ENCODE results near the gene DNAJC21.
"Not testable (repeated sequence)": the region's sequence is repeated elsewhere in the genome, so short reads cannot be mapped to it uniquely, and the experiment has no call there.

The DNAJC21 gene

GRCh38 chr5:34929134-34929719 is at the start of gene DNAJC21:
Gene DNAJC21 (plus strand): TSS chr5:34929559. CDS start chr5:34929820, 261 bp downstream.
- DNase-seq (ENCODE audit: low spot score) = peak; percentile 100

DNA sequence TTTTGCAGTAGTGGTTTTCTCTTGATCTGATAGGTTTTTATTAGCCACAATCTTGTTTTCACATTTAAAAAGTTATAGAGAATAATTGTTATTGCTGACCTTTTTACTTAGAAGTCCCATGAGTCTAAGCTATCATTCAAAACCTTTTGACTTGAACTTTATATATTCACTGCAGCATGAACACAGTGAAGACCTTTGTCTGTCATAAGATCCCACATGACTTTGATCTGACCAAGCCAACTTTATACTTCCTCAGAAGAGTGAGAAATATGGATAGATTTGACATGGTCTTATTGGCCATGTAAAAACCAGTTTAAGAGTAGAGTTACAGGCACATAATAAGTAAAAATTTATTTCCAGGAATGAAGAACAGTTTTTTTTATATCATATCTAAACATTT is 48.1 kb upstream of the DNAJC21 start:
- no peak for DNase-seq (ENCODE audit: low spot score)

- DNase-seq (ENCODE audit: low spot score) = no peak
Observed at GRCh38 chr5:34886392-34887119, 42.8 kb upstream of the DNAJC21 start.

- DNase-seq (ENCODE audit: low spot score) = no peak
Observed at GRCh38 chr5:34889394-34889793, 40.0 kb upstream of the DNAJC21 start.

DNA sequence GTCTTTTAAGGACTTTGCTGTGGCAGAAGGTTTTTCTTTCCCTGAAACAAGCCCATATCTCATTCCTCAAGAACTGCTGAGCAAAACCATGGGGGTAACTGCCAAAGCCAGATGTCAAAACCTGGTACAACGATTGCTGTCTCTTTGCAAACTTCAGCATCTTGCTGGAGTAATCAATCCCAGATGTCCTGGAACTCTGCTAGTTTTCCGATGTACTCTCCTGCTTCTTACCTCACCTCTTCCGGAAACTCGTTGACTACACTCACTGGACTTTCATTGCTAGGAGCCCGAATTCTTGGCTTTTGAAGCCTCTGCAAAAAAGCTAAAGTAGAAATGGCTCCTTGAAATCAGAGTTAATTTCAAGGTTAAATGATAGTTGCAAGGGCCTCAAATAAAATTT is 37.4 kb upstream of the DNAJC21 start:
- no peak for DNase-seq (ENCODE audit: low spot score)

DNA sequence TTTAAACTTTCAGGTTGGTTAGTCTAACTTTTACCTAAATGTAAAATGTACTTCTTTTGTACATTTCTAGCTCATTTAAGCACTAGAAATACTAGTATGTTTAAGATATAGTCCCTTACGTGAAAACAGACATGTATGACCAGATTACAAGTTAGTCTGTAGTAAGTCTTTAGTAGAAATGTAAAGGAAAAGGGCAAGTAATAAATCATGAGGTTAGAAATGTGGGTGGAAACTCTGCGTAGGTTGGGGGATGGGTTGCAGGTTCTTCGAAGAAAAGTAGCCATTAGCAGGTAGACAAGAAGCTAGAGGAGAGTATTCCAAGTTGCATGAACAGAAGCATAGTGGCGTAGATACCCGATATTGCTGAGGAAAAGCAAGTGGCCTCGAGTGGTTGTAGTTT is 36.9 kb upstream of the DNAJC21 start:
- DNase-seq (ENCODE audit: low spot score) = no peak

DNA sequence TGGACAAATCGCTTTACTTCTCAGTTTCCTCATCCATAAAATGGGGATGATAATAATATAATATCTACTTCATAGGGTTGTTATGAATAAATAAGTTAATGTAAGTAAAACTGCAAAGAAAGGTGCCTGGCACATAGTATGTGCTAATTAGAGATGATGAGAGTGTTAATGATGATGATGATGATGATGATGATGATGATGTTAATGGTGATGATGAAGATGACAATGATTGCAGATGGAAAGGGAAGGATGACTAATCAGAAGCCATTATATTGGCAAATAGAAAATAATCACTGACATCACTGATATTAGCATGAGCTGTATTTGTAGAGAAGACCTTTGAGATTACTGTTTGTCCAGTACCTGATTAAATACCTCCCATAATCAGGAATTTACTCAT is 34.6 kb upstream of the DNAJC21 start:
- no peak for DNase-seq (ENCODE audit: low spot score)

DNA sequence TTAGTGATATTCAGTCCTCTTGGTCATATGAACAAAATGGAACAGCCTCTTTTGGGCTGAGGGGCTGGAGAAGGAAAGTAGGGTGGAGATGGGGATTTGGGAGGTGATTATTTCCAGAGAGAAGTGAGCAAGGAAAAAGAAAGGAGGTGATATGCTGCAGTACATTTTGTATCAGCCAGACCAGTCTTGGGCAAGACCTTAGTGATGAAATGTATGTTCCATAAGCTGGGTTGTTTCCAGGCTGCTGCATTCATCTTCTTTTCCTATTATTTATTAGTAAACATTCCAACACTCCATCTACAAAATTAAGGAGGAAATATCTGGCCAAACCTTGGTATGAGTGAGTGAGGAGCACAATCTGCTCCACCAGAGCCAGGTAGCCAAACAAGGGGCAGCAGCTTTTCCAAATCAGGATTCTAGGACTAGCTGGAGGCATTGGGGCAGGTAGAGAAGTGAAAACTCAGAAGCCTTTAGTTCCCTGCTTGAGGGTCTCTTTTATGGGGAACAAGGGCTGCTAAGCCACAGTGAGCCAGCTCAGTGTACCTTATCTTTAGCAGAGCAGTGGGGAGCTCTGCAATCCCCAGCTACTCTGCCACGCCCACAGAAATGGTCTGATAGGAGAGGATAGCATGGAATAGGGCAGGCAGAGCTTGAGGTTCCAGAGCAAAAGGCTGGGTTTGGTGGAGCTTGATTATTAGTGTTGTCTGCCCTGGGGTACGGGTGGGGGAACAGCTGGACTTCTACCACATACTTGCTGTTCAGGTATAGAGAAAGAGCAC is 33.5 kb upstream of the DNAJC21 start:
- no peak for DNase-seq (ENCODE audit: low spot score)

- no peak for DNase-seq (ENCODE audit: low spot score)
Observed at GRCh38 chr5:34897646-34898045, 31.7 kb upstream of the DNAJC21 start.

- DNase-seq (ENCODE audit: low spot score) = peak; percentile 80
Observed at GRCh38 chr5:34898258-34898895, 31.0 kb upstream of the DNAJC21 start.

DNA sequence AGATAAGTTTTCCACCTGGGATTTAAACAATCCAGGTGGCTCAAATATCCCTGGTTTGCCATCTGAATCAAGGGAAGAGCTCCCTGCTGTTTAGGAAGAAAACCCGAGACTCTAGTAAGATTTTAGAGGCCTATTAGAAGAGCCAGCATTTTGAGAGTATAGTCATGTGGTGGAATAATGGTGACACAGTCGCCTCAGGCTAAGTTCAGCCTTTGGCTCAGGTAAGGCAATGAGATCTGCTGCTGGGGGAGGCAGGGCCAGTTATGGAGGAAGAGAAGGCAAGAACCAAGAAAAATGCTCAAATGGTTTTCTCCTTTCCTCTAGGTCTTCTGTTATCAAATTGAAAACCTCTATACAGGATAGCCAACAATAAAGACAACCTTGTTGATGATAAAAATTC is 30.3 kb upstream of the DNAJC21 start:
- DNase-seq (ENCODE audit: low spot score) = no peak

DNA sequence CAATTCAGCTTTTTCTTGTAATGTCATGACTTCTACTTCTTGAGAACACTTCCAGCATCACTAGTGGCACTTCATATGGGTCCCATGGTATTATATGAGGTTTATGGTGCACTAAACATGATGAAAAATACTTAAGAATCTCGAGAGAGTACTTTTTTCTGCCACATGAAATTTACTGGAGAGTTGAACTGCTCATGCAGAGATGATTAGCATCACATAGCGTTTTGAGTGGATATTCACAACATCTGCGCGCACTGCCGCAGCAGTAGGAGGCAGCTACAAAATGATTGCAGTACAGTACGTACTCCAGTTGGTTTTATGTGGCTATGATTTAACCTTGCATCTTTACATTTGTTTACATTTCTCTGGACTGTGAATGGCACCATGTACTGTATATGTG is 28.7 kb upstream of the DNAJC21 start:
- no peak for DNase-seq (ENCODE audit: low spot score)

GRCh38 chr5:34903260-34903659 is 26.1 kb upstream of the DNAJC21 start:
- no peak for DNase-seq (ENCODE audit: low spot score)

GRCh38 chr5:34905564-34905963 is 23.8 kb upstream of the DNAJC21 start:
- no peak for DNase-seq (ENCODE audit: low spot score)

- no peak for DNase-seq (ENCODE audit: low spot score)
Observed at GRCh38 chr5:34913072-34913471, 16.3 kb upstream of the DNAJC21 start.

- DNase-seq (ENCODE audit: low spot score) = no peak
Observed at GRCh38 chr5:34914671-34915138, 14.7 kb upstream of the DNAJC21 start.

DNA sequence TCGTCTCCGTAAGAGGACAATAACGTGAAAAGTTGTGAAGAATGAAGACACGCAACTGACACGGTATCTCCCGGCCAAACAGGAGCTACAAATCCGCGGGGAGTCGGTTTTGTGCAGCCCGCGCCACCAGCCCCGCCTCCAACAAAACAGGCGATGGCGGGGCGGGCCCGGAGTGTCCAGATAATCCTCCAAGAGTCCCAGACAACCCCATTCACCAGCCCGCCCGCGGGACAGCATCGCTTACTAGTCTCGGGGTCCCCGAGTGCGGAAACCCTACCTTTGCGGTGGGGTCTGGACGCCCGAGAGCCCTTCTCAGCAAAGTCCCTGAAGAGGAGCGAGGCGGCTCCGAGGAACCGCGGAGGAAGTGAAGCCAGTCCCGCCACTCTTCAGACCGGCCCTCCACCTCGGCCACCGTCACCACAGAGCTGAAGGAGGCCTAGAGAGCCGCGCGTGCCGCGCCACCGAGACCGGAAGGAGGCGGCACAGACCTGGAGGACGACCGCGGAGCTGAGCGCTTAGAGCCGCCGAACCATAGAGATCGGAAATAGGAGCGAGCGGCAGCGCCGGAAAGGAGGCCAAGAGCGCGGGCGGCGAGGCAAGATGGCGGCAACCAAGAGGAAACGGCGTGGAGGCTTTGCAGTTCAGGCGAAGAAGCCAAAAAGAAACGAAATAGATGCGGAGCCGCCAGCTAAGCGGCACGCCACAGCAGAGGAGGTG is 14.1 kb upstream of the DNAJC21 start, which contains the start of the genes BRIX1 and RAD1:
Gene BRIX1, plus strand, starts transcription at position 573 of the 717 bp plus-strand sequence. Its CDS starts 28 bp downstream, at position 601.
Gene RAD1, minus strand, starts transcription at position 366 of the 717 bp plus-strand sequence. CDS start 612 bp downstream, outside the sequence.
- peak; percentile 99 for DNase-seq (ENCODE audit: low spot score)

DNA sequence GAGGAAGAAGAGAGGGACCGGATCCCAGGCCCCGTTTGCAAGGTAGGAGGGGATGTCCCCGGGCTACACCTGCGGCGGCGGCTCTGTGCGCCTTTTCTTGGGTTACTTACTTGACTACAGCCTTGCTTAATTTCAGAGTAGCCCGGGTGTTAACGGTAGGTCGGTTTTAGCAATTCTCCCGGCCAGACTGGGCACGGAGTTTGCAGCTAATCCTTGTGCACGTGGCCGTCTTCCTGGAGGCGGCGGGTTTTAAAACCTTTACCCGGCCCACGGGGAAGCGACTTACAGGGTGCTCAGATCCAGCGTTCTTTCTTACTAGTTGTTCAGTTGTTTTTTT is 13.5 kb upstream of the DNAJC21 start:
- no peak for DNase-seq (ENCODE audit: low spot score)

DNA sequence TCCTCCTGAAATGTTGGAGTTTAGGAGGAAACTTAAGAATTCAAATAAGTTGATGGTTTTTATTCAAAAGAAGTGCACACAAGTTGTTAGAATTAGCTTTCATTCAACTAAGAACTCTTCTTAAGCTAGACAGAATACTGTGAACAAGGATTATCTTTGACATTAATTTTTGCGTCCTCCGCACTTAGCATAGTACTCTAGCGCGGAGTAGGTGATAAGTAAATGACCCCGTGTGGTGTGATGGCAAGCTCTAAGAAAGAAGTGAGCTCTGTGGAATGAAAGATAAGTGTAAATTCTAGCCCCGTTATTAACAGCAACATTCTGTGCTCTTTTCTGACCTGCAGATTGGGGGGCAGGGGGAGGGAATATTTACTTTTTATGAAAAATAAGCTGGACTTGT is 12.8 kb upstream of the DNAJC21 start:
- DNase-seq (ENCODE audit: low spot score) = no peak

DNA sequence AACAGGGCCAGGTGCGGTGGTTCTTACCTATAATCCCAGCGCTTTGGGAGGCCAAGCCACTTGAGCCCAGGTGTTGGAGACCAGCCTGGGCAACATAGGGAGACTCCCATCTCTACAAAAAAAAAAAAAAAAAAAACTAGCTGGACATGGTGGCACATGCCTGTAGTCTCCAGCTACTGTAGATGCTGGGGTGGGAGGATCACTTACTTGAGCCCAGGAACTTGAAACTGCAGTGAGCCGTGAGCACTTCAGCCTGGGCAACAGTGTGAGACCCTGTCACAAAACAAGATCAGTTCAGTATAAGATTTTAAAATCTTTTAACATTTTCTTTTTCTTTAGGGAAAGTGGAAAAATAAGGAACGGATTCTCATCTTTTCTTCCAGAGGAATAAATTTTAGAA is 11.3 kb upstream of the DNAJC21 start:
- DNase-seq (ENCODE audit: low spot score) = no peak

DNA sequence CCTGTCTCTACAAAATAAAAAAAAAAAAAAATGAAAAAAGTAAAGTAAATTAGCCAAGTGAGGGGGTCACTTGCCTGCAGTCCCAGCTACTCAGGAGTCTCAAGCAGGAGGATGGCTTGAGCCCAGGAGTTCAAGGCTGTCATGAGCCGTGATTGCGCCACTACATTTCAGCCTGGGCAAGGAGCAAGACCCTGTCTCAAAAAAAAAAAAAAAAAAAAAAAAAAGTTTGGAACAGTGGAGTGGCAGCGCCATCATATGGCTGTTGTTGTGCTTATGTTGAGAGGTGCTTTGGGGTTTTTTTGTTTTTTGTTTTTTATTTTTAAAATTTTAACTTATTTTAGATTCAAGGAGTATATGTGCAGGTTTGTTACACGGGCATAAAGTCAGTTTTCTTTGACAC is 10.3 kb upstream of the DNAJC21 start:
- DNase-seq (ENCODE audit: low spot score) = no peak

DNA sequence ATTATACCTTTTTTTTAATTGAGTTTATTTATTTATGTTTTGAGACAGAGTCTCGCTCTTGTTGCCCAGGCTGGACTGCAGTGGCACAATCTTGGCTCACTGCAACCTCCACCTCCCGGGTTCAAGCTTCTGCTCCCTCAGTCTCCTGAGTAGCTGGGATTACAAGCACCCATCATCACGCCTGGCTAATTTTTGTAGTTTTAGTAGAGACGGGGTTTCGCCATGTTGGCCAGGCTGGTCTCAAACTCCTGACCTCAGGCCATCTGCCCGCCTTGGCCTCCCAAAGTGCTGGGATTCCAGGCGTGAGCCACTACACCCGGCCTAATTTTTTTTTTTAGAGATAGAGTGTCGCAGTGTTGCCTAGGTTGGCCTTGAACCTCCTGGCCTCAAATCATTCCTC is 6.1 kb upstream of the DNAJC21 start:
- not testable (repeated sequence) for DNase-seq (ENCODE audit: low spot score)

Measured in LoVo (cell line).